Non-pigmented ciliary epithelial cell (primary cell): Measurements from ENCODE around the gene TMTC2.

Source experiments
- DNase-seq: peaks from one replicate; pipeline ENCODE4 v3.0.0-alpha.2; 2010; ENCODE audit warnings: low read depth

TMTC2 gene

DNA sequence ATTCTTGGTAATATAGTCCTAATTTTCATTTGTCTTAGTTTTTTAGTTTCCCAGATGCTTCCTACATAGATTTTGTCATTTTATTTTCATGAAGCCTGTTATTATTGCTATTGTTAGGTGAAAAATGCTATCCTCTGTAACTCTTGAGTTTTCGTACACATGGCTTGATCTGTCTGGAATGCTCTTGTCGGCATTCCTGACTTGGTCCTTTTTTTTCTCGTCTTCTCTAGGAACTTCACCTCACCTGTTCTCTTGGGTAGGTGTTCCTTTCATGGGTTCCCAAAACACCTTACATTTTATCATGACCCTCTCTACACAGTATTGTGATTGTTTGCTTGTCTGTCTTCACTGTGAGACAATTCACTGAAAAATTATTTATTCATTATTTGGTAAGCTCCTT, 267.4 kb downstream of the TMTC2 start:
- DNase-seq, result no peak

GRCh38 chr12:82954572-82954971, 267.9 kb downstream of the TMTC2 start:
- DNase-seq, result no peak

GRCh38 chr12:82955043-82955442, 268.3 kb downstream of the TMTC2 start:
- no peak for DNase-seq

DNA sequence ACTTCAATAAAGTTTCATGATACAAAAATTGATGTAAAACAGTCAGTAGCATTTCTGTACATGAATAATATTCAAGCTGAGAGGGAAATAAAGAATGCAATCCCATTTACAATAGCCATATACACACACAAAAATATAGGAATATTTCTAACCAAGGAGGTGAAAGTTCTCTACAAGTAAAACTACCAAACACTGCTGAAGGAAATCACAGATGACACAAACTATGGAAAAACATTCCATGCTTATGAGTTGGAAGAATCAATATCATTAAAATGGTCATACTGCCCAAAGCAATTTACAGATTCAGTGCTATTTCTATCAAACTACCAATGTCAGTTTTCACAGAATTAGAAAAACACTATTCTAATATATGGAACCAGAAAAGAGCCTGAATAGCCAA, 272.3 kb downstream of the TMTC2 start:
- no peak for DNase-seq

GRCh38 chr12:82959821-82960220, 273.1 kb downstream of the TMTC2 start:
- DNase-seq, result no peak

- DNase-seq, result no peak
Measured at GRCh38 chr12:82961835-82962234, 275.1 kb downstream of the TMTC2 start.

DNA sequence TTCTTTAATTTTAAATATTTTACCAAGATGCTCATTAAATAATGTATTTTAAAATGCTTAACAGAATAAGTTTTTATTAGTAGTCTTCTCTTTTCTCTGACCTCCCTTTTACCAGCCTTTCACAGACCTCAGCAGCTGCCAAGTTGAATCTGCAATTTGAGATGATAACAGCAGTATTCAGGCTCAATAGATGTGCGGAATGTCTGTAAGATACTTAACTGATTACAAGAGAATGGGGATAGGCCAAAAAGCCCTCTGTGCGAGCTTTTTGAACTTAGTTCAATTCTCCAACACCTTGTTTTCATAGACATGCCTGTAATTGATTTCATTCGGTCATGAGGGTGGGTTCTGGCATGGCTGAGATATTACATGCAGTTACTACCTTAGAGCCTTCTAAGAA, 277.2 kb downstream of the TMTC2 start:
- peak; percentile 20 for DNase-seq

DNA sequence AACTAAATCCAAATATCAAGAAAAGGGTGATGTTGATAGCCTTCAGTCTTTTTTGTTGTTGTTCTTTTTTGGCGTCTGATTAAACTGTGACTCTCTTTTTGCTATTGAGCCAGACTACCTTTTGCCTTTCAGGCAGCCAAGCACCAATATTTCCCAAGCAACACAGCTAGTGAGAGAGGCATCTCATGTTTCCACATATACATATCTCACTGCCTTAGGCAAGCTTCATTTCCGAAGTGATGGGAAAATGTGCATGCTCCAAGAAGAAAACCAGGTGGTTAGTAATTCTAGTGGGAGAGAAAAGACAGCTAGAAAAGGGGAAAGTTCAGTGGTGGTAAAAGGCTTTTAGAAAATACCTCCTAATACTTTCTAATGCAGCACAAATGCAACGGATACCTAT, 277.7 kb downstream of the TMTC2 start:
- no peak for DNase-seq

GRCh38 chr12:82966001-82966559, 279.4 kb downstream of the TMTC2 start:
- no peak for DNase-seq

DNA sequence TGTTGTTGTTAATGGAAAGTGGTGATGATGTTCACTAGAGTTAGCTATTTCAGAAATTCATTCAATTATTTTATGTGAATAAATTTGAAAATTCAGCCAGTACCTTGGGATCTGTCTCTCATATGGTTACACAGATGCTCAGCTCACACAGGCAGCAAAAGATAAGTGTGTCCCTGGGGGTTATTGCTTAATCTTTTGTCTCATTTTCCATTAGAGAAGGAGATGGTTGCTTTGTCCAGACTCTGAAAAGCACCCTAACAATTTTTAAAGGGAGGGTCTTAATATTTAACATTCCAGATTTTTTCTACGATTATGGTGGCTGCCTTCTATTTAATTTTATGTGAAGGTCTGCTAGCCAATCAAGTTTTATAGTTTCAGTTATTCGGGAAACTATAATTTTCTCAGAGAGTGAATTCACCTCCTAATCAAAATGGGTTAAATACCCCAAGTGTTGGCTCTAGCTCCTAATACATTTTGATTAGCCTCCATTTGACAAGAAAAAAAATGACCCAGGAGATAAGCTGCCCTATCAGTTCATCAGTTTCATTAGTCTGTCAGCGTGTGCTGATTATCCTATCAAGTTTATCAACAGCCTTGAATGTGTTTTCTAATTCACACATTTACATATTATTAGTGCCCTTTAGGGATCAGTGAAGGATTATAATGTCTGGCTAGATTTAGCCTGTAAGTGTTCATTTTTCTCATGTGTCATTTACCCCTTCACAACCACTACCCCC, 282.1 kb downstream of the TMTC2 start:
- DNase-seq, result no peak

DNA sequence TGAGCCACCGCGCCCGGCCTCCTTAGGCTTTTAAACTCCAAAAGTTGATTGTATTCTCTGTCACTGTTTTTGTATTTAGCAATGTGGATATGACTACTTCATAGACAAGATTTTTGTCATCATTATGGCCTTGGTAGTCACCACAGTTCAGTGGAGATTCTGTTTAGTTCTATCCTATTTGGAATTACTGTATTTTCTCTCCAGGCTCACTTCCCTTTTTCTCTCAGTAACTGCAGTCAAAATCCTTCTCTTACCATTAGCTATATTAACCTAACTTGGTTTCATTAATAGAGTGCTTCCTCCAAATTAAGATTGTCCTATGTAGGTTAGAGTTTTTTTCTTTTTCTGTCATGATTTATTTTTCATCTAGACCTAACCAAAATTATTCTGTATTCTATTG, 283.9 kb downstream of the TMTC2 start:
- no peak for DNase-seq

DNA sequence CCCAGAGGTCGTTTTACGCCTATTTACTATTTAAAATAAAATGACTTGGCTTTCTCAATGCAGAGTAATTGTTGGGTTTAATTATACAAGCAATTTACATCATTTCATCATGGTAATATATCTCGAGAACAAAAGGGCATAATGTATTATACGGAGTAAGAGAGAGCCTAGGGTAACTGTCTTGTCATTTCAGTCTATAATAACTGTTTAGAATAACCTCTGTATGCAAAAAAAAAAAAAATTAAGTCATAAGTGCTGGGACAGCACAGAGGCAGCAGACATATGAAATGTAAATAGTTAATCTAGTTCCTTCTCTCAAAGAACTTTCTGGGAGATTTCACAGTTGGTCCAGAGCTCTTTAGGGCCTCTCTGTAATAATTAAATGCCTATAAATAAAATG, 284.9 kb downstream of the TMTC2 start:
- DNase-seq, result no peak

DNA sequence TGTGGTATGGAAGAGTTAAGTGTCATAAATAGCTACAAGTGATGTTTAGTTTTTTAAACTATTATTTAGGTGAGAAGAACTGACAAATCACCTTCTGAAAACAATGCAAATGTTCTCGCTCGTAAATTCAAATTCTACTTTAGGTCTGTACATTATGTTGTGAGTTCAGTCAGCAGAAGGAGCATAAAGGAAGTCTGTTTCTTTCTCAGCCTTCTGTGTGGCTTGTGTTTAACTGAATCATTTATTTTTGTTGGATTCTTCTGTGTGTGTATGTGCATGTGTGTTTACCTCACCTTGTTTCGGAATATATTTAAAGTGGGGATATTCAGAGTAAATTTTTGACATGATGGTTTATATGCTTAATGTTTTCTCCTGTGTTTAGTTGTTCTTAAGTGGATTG, 285.9 kb downstream of the TMTC2 start:
- no peak for DNase-seq

DNA sequence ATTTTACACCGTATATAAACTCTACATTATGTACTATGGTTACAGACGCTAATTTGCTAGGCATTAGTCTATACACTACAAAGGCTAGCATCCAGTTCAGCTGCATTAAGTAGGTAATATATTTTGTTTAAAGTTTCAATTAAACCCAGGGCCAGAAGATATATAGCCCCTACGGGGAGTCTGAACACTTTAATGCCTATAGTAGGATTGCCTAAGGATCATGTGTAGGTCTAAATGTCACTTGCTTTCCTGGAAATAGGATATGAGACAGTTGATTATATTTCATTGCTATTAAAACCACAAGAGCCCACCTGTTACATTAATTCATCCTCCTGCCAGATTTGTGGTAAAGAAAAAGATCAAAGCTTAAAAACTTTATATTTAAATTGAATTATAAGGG, 286.9 kb downstream of the TMTC2 start:
- DNase-seq, result no peak

DNA sequence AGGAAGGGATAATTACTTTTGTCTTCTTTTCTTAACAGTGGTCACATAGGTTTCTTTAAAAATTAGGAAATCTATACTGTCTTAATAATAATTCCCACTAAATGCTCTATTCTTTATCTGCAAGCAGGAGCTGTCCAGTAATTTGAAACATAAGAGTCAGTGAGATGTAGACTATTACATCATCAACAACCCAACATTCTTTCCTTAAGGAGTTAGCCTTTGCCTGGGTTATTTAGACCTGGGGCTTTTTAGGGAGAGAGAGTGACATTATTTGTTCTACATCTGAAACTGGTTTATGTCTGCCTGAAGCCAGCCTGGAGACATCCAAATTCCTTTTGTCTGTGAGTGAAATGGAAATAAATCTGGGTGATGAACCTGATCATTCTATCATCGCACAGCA, 294.4 kb downstream of the TMTC2 start:
- DNase-seq, result no peak

DNA sequence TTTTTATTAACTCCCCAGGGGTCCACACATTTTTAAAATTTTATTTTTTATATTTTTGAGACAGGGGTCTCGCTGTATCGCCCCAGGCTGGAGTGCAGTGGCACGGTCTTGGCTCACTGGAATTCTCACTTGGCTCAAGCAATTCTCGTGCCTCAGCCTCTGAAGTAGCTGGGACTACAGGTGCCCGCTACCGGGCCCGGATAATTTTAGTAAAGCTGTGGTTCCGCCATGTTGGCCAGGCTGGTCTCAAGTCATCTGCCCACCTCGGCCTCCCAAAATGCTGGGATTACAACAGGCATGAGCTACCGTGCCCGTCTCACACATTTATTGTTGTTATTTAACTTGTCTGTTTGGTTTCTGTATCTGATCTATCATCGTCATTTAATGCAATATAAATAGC, 307.4 kb downstream of the TMTC2 start:
- no peak for DNase-seq

DNA sequence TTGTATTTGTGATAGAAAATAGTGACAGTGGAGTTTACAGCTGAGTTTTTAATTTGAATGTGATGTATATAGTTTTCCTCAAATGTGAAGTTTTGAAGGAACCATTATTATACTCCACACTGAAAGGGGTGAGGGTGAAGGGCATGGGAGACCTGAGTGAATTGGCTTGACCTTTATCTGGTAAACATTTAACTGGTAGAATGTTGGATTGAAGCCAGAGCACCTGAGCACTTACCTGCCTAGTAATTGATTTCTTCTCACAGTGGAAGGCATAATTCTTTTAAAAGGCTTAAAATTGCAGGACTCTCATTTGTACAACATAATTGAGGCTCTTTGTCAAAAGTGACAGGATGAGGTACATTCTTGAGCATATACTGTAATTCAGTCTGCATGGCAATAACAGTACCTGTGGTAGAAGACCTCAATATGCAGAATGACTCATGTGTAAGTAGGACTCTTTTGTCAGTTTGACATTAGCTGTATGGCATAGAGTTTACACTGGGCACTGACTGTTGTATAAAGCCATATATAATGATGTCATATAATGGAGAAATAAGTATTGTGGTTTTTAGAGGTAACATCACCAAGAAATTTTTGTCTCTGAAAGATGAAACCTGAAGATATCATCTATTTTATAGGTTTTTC, 309.6 kb downstream of the TMTC2 start:
- no peak for DNase-seq

GRCh38 chr12:82998509-82998908, 311.8 kb downstream of the TMTC2 start:
- no peak for DNase-seq

GRCh38 chr12:83003026-83003425, 316.3 kb downstream of the TMTC2 start:
- no peak for DNase-seq

DNA sequence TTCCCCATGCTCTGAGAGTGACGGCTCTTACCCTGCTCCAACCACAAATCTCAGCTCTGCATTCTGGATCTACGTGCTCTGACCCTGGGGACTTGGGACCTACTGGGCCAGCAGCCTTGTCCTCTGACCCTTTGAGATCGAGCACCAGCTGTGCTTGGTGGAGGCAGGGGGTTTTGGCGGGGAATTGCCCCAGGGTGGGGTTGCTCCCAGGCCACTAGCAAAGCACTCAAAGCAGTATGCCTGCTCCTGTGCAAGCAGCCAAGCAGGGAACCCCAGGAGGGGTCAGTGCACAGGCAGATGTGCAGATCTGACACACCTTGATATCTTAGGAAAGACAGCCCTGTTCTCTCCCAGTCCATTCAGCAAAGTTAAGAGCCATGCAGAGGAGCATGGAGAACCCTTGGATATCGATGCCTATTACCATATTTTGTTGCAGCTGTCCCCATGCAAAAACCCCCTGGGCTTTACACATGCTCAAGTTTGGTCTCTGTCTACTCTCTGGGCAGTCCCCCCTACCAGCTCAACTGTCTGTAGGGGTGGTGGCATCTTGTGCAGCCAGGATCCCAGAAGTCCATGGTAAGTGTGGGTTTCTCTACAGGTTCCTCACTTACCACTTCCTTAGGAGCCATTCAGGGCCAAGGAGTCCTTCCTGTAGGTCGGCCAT, 319.0 kb downstream of the TMTC2 start:
- no peak for DNase-seq

GRCh38 chr12:83008703-83009102, 322.0 kb downstream of the TMTC2 start:
- no peak for DNase-seq

DNA sequence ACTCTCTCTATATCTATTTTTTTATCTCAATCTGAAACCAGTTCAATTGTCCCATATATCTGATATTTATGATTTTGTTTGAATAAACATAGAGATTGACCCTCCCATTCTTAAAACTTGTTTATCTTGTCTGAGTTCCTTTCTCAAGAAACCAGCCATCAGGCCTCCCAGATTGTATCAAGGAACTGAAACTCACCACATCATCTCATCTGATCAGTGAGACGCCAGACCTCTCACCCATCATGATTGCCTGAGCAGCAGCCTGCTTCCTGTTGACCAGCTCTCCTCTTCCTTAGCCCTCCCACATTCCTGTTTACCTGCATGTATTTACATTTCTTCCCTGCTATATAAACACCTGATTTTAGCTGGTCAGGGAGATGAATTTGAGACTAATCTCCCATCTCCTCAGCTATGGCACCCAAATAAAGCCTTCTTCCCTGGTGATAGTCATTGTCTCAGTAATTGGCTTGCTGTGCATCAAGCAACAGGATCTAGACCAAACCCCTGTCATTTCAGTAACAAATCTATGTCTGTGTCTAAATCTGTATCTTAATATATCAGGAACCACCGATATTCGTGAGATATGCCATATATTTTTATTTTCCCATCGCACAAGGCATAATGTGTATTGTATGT, 323.6 kb downstream of the TMTC2 start:
- no peak for DNase-seq
